ENCODE data around the gene CHD9.

GRCh38 chr16:53337294-53337693 lies 282.5 kb downstream of the CHD9 start:
- no peak for TF ChIP-seq CTCF (IDR thresholded peaks at IDR 0.05)
- TF ChIP-seq POLR2A (IDR thresholded peaks at IDR 0.05): no peak
